GM12878 (cell line): Measurements from ENCODE around the gene MYO10.

Experiments used
- CBX3 ChIP-seq: fragments of 200-600 bp; sonication (generic); IDR thresholded peaks from 2 replicates; pipeline ENCODE4 v1.6.1; 2016; ENCODE audit warnings: low read depth, borderline replicate concordance
- CTCF ChIP-seq, 3 experiments: IDR thresholded peaks in 2 of 3; conservative IDR thresholded peaks in 1 of 3; 2 replicates each; pipeline ENCODE4 v1.5.1; 2011; ENCODE audit warnings: low read depth in 3 of 3, low read length in 3 of 3, mild to moderate bottlenecking in 3 of 3, control low read depth in 2 of 3, moderate library complexity in 2 of 3, inconsistent platforms in 1 of 3, mixed read lengths in 1 of 3; ENCODE audit not compliant: control insufficient read depth in 2 of 3, insufficient read depth in 1 of 3; ENCODE audit errors: extremely low read depth in 1 of 3
- E2F8 ChIP-seq: fragments of 450-650 bp; IDR thresholded peaks from 2 replicates; pipeline ENCODE4 v1.6.1; 2018; ENCODE audit warnings: mild to moderate bottlenecking, low read depth, moderate library complexity; ENCODE audit not compliant: partially characterized antibody
- NFIC ChIP-seq: IDR thresholded peaks from 2 replicates; pipeline ENCODE4 v1.6.1; 2012; ENCODE audit warnings: low read depth, mild to moderate bottlenecking, inconsistent platforms, low read length, moderate library complexity
- POLR2A ChIP-seq: IDR thresholded peaks from 2 replicates; pipeline ENCODE4 v1.6.1; 2011; ENCODE audit warnings: low read depth, mild to moderate bottlenecking, low read length
- POLR2AphosphoS5 ChIP-seq: IDR thresholded peaks from 2 replicates; pipeline ENCODE4 v1.6.1; 2011; ENCODE audit warnings: mild to moderate bottlenecking, low read length, inconsistent platforms
- TCF7 ChIP-seq: IDR thresholded peaks from 2 replicates; pipeline ENCODE4 v1.6.1; 2014; ENCODE audit warnings: antibody characterized with exemption, borderline replicate concordance

DNA sequence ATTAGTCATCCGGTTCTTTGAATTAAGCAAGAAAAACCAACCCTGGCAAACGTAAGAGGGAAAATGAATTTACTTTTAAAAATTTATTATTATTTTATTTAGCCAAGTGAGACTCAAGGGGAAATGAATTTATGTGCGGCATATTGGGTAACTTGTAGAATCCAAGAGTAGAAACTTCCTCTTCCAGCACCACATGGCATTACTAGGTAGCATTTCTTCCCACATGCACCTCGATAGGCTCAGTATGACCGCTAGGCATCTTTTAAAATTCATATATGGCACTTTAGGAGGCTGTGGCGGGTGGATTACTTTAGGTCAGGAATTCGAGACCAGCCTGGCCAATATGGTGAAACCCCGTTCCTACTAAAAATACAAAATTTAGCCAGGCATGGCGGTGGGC lies 17.6 kb upstream of the MYO10 start:
- TF ChIP-seq CTCF (IDR thresholded peaks at IDR 0.05 in 2 of 3, conservative IDR thresholded peaks at IDR 0.05 in 1 of 3; ENCODE audit: control insufficient read depth in 2 of 3, extremely low read depth in 1 of 3, insufficient read depth in 1 of 3, low read depth in 3 of 3, low read length in 3 of 3) = no peak
- TF ChIP-seq POLR2AphosphoS5 = no peak
- no peak for TF ChIP-seq TCF7
- TF ChIP-seq E2F8 = no peak
- no peak for TF ChIP-seq NFIC
- no peak for TF ChIP-seq POLR2A
- no peak for TF ChIP-seq CBX3
